GM19372 (cell line): ENCODE data around the gene DNM2.
"Not testable (repeated sequence)": the region's sequence is repeated elsewhere in the genome, so short reads cannot be mapped to it uniquely, and the experiment has no call there.

Experiments
- ATAC-seq: cut with Tn5 transposase; IDR thresholded peaks from one replicate; pipeline ENCODE4 v1.9.1; 2021; ENCODE audit warnings: mild to moderate bottlenecking, low read depth, moderate library complexity; ENCODE audit not compliant: unreplicated experiment

Gene DNM2

DNA sequence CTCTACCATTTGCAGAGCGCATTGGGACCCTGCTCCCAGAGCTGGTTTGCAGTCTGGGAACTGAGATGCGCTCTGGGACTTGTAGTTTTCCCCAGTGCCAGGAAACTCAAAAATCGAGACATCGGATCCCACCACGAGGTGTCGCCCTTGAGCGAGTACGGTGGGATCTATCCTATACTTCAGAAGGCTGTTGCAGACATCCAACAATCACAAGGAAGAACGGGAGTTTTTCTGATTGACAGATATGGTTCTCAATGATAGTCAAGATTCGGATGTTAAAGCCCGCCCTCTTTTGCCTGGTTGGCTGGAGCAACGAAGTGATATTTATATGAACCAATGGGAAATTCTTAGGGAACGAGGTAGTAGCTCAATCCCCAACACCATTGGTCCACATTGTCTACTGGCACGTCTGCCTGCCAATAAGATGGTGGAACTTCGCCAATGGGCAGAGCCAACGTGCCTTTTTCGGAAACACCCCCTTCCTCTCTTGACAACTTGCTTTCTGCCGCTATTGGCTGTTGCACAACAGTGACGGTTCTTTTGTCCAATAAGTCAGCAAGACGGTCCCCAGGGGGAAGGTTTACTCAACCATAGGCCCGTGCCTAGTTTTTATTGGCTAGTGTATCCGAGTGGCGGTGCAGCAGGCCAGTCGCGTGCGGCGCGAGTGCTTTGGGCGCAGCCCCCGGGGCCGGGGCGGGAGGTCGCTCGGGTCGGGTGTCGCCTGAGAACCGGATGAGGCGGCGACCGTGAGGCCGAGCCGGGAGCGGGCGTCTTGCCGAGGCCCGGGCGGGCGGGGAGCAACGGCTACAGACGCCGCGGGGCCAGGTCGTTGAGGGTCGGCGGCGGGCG is at the start of gene DNM2:
Gene DNM2 (plus strand): TSS at position 724 of the 849 bp plus-strand sequence. CDS start 164 bp downstream, outside the sequence.
- peak; percentile 86 for ATAC-seq

DNA sequence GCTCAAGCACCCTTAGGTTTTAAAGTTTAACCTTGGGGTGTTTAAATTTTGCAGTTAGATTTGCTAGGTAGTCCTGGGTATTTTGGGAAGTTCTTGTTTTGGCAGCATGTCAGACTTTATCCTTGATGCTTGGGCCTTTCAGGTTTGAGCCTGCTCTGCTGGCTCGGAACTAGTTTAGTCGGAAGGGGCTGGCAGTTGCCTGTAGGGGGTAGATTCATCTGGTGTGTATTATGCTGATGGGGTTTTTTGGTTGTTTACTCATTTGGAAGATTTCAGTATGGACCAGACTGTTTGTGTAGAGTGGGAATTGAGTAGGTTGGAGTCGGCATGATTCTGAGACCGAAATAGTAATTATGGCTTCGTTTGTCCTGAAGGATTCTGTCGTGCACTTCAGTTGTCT is 48.6 kb upstream of the DNM2 start:
- no peak for ATAC-seq

DNA sequence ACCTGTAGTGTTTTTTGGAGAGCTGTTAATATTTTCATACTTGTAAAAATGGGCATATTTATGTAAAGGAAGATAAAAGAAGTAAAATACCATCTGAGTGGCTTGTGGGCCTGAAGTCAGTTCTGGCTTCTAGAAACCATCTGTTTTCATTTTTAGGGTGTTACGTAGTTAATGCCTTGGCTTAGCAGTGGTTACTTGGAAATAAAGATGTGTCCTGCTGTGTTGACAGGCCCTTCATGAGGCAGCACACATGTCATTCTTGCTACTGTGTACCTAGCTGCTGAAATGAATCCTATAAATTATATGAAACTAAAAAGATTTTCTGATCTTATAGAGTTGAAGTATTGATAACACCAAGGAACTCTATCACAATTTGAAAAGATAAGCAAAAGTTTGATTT is 47.7 kb upstream of the DNM2 start:
- no peak for ATAC-seq

DNA sequence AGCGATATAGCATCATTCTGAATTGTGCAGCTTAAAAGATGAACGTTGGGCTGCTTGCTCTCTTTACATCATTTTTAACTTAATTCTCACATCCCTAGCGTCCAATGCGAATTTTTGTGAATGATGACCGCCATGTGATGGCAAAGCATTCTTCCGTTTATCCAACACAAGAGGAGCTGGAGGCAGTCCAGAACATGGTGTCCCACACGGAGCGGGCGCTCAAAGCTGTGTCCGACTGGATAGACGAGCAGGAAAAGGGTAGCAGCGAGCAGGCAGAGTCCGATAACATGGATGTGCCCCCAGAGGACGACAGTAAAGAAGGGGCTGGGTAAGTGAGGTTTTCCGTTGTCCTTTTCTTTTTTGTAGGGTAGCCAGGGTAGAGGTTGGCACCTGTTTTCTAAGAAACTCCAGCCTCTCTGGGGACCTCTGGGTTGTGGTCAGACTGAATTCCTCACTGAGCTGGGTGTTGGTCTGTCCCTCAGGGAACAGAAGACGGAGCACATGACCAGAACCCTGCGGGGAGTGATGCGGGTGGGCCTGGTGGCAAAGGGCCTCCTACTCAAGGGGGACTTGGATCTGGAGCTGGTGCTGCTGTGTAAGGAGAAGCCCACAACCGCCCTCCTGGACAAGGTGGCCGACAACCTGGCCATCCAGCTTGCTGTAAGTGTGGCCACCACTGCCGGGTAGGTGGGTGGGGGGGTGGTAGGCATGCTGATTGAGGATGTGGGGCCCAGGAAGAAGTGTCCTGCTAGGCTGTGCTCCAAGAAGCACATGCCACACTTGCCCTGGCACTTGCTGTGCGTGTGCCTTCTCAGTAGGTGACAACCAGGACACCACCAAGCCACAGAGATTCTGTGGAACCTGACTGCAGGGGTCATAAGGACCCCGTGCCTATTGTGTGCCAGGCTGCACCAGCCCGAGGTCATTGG is 46.7 kb upstream of the DNM2 start:
- no peak for ATAC-seq

DNA sequence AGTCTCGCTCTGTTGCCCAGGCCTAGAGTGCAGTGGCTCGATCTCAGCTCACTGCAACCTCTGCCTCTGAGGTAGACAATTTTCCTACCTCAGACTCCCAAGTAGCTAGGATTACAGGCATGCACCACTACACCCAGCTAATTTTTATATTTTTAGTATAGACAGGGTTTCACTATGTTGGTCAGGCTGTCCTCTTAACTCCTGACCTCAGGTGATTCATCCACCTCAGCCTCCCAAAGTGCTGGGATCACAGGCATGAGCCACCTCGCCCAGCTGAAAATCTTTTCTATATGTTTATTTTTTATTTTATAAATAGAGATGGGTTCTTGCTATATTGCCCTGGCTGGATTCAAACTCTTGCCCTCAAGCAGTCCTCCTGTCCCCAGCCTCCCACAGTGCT is 46.0 kb upstream of the DNM2 start:
- ATAC-seq = not testable (repeated sequence)

DNA sequence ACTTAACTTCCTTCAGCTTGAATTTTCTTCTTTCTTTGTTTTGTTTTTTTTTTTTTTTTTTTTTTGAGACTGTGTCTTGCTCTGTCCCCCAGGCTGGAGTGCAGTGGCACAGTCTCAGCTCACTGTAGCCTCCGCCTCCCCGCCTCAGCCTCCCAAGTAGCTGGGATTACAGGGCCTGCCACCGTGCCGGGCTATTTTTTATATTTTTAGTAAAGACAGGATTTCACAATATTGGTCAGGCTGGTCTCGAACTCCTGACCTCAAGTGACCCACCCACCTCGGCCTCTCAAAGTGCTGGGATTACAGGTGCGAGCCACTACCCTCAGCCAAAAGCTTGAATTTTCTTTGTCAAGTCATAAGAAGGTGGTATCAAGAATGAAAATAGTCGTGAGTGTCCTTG is 42.7 kb upstream of the DNM2 start:
- ATAC-seq = not testable (repeated sequence)

DNA sequence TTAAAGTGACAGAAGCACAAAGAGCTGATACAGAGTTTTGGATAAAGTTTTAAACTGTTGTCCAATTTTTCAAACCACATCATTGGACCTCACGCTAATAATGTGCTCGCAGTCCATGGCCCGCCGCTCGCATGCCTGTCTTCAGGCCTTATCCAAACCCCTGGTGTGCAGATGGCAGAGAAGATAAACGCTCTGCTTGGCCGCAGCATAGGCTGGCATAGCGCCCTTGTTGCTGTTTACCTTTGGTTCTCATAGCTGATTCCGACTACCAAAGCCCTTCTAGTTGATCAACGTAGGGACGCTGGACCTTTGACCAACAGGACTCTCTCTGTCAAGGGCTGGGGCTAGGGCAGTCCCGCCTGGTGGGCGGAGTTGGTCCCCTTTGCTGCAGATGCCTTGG is 40.1 kb upstream of the DNM2 start:
- ATAC-seq = no peak

DNA sequence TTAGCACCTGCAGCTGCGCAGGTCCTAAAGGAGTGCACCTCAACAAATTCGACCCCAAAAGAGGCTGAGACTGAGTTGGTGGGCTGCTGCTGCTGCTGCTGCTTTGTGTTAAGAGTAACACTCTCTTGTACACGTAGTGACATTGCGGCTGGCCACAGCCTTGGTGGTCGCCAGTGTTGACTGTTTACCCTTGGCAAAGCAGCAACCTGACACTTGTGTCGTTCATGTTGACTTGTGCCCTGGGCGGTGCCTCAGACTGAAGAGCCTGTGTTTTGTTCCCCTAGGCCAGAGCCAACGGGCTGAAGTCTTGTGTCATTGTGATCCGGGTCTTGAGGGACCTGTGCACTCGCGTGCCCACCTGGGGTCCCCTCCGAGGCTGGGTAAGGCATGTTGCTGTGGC is 39.1 kb upstream of the DNM2 start:
- no peak for ATAC-seq

DNA sequence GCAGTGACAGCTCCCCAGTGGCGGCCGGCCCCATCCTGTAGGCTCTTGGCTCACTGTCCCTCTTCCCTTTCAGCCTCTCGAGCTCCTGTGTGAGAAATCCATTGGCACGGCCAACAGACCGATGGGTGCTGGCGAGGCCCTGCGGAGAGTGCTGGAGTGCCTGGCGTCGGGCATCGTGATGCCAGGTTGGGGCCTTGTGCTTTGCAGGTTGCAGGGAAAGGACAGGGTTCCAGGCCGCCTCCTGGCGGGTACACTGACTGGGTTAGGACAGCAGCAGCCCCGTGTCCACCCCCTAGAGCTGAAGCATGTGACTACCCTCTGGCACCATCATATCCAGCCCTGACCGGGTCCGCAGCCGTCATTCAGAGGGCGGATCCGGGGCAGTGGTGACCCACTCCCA is 38.1 kb upstream of the DNM2 start:
- ATAC-seq = no peak

DNA sequence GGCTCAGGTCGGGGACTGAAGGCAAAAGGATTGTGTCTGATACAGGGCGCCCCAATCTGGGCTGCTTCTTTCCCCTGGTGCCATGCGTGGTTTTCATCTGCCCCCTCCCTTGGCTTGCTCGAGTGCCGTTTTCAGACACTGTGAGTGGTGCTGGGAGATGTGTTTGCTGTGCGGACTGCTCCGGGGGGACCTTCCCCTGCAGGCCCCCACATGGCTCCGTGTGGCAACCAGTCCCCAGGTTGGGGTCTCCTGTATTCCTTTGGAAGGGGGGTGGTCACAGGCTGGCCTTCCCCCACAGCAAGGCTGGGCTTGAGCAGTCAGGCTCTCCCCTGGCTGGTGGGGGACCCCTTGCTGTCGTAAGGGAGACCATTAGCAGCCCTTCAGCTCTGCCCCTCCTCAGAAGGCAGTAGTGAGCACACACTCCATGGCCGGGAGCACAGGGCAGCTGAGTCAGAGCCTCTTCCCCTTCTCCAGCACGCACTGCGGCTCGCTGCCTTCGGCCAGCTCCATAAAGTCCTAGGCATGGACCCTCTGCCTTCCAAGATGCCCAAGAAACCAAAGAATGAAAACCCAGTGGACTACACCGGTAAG is 37.2 kb upstream of the DNM2 start:
- ATAC-seq = no peak

DNA sequence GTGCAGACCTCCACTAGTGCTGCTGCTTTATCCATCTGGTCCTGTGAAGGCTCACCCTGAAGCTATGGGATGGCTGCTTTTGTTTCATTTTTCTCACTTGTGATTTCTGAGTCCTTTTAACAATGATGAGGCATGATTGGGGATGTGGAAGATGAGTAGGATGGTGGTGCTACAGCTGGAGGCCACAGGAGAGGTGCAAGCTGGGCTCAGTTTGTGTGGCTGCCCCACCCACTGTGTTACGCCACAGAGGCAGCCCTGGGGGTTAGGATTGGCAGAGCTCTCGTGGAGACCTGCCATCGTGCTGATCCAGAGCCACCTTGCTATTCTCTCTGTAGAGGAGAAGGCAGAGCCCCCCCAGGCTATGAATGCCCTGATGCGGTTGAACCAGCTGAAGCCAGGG is 36.2 kb upstream of the DNM2 start:
- no peak for ATAC-seq

DNA sequence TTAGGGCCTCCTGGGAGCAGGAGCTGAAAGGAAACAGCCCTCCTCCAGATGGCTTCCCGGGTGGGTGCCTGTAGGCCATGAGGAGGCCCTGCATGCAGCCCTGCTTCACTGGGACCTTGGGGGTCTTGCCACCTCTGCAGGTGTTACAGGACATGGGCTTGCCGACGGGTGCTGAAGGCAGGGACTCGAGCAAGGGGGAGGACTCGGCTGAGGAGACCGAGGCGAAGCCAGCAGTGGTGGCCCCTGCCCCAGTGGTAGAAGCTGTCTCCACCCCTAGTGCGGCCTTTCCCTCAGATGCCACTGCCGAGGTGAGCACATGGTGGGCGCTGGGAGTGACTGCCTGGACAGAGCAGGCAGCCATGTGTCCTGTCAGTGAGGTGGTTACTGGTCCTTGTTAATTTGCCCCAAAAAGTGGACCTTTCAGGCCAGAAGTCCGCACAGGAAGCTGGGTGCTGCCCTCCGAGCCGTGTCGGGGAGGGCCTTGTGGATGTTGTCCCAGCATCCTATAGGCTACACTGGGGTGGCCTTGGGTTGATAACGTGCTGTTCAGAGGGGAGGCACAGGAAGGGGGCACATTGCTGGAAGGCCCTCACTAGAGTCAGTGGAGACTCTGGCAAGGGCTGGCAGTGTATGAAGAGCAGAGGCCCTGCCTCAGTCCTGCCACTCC is 35.3 kb upstream of the DNM2 start:
- no peak for ATAC-seq

DNA sequence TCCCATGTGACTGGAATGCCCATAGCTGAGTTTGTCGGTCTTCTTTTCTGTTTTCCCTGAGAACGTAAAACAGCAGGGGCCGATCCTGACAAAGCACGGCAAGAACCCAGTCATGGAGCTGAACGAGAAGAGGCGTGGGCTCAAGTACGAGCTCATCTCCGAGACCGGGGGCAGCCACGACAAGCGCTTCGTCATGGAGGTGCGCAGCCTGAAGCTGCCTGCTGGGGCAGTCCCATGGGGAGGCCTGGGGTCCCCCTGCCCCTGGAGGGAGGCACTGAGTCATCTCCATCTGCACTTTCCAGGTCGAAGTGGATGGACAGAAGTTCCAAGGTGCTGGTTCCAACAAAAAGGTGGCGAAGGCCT is 34.8 kb upstream of the DNM2 start:
- ATAC-seq = no peak

DNA sequence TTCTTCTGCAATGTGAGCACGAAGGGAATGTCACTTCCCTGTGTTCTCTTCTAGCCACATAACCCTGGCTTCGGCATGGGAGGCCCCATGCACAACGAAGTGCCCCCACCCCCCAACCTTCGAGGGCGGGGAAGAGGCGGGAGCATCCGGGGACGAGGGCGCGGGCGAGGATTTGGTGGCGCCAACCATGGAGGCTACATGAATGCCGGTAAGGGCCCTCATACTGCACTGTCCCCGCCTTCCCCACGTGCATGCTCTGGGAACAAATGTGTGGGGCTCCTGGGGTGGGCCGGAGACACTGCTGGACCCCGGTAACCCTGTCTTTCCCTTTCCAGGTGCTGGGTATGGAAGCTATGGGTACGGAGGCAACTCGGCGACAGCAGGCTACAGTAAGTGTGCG is 34.3 kb upstream of the DNM2 start:
- ATAC-seq = no peak

DNA sequence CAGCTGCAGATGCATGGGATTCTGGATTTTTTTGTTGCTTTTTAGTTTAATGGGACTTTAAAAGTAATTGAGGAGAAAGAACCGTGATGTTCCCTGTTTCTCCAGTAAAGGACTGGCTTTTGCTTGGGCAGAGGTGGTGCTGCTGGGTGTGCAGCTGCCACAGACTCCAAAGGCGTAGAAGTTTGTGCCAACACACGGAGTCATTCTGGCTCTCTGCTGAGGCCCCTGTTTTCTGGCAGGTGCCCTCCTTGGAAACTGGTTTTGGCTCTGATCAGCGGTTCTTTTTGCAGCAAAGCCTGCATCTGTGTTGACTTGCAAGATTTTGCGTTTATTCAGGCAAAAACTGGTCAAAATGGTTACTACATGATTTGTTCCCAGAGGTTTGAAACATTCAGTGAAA is 32.7 kb upstream of the DNM2 start:
- ATAC-seq = no peak

DNA sequence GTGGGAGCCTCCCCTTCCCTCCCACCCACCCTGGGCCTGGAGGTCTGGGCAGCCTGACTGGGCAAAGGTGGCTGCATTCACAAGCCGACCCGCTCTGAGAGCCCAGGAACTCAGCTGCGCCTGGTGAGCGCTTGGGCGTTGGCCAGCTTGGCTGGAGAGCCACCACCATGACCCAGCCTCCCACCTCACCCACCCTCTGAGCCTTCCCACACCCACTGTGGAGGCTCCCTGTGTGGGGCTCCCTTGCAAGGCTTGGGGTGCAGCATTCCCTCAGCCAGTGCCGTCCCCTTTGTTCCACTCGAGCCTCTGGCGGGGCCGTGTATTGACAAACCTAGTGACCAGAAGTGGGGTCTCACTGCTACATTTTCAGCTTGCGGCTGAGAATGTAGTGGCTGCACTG is 31.7 kb upstream of the DNM2 start:
- ATAC-seq = no peak

DNA sequence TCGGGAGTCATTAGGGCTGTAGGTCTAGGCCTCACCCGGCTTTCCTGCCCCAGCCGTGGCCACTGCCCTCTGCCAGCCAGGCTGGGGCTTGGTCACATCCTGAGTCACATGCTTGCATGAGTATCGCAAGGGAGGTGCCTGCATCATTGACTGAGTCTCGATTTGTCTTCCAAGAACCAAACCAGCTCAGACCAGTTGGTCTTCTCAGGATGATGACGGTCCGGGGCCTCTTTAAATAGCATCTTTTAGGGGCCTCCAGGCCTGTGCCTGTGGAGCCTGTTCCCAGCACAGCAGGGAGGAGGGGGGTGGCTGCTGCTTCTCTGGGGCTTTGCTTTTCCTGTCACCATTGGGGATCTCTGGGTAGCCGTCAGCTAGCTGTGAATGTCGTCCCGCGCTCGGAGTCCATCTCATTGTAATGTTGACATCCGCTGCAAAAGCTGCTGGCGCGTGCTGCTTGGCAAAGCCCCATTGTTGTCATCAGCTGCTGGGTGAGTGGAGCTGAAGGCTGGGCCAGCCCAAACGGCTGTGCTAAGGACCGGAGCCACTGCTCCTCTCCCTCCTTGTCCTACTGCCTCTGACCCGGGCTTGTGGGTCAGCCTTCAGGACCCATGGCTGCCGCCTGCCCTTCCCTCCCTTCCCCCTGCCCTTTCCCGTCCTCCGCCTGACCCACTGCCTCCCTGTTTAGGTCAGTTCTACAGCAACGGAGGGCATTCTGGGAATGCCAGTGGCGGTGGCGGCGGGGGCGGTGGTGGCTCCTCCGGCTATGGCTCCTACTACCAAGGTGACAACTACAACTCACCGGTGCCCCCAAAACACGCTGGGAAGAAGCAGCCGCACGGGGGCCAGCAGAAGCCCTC is 31.0 kb upstream of the DNM2 start:
- no peak for ATAC-seq

DNA sequence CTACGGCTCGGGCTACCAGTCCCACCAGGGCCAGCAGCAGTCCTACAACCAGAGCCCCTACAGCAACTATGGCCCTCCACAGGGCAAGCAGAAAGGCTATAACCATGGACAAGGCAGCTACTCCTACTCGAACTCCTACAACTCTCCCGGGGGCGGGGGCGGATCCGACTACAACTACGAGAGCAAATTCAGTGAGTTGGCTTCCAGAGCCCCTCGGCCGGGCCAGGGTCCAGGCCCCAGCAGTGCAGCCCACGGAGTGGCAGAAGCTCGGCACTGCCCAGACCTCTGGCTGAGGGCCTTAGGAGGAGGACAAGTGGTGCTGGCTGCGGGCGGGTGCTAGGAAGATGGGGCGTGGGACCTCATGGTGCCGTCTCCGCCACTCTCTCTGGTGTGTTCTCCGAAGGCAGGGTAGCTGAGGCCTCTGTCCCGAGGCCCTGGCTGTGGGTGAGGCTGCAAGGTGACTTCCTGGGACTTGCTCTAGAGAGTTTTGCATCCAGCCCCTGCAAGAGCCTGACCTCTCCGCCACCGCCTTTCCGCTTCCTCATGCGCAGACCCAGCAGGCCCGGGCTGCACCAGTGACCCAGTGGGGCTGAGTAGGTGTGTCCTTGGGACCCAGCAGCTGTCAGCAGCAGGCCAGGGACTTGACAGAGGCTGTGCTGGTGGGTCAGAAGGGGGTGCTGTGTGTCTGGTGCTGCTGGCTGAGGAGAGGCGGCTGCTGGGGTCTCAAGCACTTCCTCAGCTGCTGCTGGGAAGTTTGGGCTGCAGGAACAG is 30.2 kb upstream of the DNM2 start:
- ATAC-seq = no peak
